ENCODE measurements around the gene ELP5. TPM values are rescaled to one million over a fixed set of nuclear protein-coding genes. Genes with fewer than 3 reads are reported as not detected.
A peak's percentile ranks its signal among the peaks of the same experiment; 100 is the strongest.

ELP5 gene
- 158 TPM for polyA plus RNA-seq (2012; ENCODE audit: insufficient read depth, insufficient read length)

DNA sequence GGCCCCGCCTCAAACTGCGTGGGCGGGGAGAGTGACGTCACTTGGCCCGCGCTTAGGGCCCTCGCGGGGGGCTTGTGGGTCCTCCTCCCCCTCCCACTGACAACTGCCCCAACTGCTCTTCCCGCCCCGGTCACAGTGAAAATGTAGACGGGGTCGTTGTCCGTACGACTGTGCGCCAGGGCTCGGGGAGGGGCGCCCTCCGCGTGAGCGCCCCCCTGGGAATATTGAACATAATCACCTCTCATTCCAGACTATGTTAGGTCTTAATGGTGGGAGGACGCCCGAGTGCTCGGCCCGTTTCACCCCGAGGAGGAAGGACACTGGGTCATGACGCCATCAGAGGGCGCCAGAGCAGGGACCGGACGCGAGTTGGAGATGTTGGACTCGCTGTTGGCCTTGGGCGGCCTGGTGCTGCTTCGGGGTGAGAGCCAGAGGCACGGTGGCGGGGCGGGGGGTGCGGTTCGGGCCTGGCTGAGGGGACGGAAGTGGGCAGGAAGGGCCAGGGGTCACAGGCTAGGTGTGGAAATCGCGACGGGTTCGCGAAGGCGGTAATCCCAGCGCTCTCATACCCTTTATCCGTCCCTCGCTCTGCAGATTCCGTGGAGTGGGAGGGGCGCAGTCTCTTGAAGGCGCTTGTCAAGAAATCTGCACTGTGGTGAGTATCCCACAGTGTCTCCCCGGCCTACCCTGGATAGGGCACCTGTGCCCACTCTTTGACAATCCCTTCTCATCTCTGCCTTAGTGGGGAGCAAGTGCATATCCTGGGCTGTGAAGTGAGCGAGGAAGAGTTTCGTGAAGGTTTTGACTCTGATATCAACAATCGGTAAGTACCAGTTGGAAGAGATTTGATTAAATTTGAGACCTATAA, at the start of gene ELP5:
Gene ELP5 (plus strand): TSS at position 40 of the 868 bp plus-strand sequence. CDS start 336 bp downstream, at position 376.
- DNase-seq (ENCODE audit: low read depth, low spot score) = peak; percentile 81
- peak within 1 kb of the TSS; percentile 97 for H3K4me3 ChIP-seq (ENCODE audit: low read length)

DNA sequence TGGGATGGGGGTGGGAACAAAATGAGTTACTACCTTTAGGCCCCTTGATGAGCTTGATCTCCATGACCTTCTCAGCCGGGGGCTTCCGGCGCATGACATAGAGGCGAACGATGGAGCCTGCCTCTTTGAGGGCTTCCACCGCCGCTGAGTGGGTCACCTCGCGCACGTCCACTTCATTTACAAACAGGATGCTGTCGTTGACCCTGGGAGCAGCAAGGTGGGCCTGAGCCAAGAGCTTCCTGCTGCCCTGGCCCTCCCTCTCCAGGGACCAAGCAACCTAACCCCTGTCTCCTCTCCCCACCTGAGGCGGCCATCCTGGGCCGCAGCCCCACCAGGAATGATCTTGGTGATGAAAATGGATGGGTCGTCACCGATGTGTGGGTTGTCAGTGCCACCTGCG, 48.6 kb upstream of the ELP5 start:
- DNase-seq (ENCODE audit: low read depth, low spot score) = no peak

GRCh38 chr17:7204336-7204735, 47.7 kb upstream of the ELP5 start:
- no peak for DNase-seq (ENCODE audit: low read depth, low spot score)
- peak overlapping the region; percentile 58 for H3K4me3 ChIP-seq (ENCODE audit: low read length)

More for the DNA sequence above, 48.6 kb upstream of the ELP5 start:
- H3K4me3 ChIP-seq (ENCODE audit: low read length) = no peak overlapping the region

DNA sequence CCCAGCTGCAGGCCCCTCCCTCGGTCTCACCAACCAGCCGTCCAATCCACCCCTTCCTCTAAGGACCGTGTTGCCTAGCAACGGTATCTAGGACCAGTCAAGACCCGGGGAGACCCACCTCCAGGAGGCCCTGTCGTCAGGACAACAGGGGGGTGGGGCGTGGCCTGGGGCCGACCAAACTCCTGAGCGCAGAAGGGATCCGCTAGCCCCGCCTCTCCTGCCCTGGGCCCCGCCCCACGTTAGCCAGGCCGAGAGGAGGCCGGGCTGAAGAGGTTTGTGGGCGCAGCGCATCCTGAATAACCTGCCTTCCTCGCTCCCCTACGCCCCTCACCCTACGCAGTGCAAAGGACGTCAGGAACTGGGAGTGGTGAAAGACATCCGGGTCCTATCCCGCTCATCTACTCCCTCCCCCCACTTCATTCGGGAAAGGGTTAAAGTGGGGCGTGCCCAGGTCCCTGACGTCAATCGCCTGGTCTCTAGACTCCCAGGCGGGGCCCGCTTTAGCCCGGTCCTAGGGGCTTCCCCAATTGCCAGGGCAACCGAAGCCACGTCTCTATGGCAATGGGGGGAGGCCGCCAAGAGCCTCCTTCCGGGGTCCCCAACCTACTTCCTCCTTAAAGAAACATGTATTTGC, 47.1 kb upstream of the ELP5 start:
- H3K4me3 ChIP-seq (ENCODE audit: low read length) = peak overlapping the region; percentile 58

DNA sequence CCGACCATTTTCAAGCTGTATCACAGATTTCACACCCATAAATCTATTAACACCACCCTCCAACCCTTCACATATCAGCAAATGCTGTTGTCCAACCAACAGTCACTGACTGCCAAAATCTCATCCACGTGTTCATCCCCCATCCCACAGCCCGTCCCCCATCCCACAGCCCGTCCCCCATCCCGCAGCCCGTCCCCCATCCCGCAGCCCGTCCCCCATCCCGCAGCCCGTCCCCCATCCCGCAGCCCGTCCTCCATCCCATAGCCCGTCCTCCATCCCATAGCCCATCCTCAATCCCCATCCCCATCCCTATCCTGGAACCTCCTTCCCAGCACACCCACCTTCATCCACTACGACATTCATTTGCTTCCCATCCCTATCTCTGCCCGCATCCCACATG, 46.5 kb upstream of the ELP5 start:
- no peak for DNase-seq (ENCODE audit: low read depth, low spot score)
- H3K4me3 ChIP-seq (ENCODE audit: low read length) = peak overlapping the region; percentile 58

More for the DNA sequence above, 47.1 kb upstream of the ELP5 start:
- peak; percentile 92 for DNase-seq (ENCODE audit: low read depth, low spot score)

- H3K4me3 ChIP-seq (ENCODE audit: low read length) = no peak overlapping the region
- no peak for DNase-seq (ENCODE audit: low read depth, low spot score)
Measured at GRCh38 chr17:7207120-7208001, 44.7 kb upstream of the ELP5 start.

DNA sequence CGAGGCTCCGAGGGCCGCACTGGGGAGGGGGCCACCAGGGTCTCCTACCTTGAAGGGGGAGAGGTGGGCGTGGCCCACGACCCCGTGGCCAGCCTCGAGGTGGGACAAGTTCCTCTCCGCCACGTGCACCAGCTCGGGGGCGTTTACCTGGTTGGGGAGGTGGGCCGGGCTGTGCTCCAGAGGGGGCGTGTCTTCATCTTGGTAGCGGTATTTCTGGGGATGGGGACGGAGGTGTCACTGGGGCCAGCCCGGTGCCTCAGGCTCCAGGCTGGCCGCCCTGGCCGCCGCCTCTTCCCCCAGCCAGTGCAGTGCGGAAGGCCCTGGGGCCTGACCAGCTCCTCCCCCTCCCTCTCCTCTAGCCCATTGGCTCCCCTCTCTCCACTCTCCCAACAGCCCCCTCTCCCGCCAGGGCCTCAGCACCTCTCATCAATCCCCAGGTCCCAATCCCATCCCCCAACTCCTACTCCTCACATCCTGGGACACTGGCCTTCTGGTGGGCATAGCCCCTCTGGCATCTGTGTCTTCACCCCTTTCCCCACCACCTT, 43.9 kb upstream of the ELP5 start:
- H3K4me3 ChIP-seq (ENCODE audit: low read length) = no peak overlapping the region
- DNase-seq (ENCODE audit: low read depth, low spot score) = no peak

DNA sequence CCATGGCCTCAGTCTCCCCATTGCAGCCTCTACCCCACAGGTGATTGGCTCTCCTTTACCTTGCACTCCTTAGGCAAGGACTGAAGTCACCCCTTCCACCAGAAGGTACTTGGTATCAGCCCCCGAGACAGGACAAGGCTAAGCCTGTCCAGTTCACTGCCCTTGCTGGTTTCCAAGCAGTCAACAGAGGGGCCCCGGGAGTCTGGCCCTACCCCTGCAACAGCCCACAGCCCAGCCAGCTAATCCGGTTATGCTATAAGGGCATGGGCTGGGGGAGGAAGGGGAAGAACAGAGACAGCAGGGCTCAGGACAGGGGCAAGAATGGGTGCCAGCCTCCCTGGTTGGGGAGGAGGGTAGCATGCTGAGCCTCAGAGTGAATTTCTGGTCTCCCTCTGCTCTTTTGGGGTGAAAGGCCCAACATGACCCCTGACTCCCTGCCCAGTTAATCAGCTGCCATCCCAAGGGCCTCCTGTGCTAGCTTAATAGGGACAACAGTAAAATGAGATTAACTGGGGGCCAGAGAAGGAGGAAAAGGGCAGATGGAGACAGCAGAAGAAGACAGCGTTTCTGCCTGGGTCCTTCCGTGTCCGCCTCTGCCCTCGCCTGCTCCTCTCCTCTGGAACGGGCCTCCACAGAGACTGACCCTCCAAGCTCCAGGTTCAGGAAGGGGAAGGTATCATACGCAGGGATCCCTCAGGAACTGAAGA, 43.1 kb upstream of the ELP5 start:
- no peak overlapping the region for H3K4me3 ChIP-seq (ENCODE audit: low read length)
- no peak for DNase-seq (ENCODE audit: low read depth, low spot score)

DNA sequence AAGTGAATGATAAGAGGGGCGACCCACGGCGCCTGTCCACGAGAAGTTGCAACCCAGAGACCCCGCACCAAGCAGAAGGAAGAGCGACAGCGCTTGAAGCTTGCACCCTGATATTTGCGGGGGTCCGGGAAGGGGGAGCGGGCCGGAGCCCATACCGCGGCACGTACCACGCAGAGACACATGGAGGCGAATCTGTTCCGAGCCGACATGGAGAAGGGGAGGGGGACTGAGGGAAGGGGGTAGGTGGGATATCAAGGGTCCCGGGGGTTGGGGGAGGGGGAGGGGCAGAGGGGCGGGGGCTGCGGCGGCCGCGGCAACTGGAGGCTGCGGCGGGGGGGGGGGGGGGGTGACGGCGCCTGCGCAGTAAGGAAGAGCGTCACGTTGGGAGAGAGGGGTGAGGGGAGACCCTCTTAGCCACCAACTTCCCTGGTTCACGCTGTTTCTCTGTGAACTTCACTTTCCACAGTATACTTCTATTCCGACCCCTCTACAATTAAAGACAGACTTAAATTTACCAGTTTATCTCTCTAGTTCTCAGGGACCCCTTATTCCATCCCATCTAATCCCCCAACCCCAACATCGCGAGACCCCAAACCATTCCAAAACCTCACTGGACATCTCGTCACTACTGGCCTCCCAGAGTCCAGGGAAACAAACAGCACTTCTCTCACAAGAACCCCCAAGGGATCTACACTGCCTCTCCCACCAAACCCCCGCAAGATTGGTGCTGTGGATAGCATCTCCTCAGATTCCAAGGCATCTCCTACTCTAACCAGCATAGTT, 40.3 kb upstream of the ELP5 start:
- no peak for DNase-seq (ENCODE audit: low read depth, low spot score)
- H3K4me3 ChIP-seq (ENCODE audit: low read length) = no peak overlapping the region

DNA sequence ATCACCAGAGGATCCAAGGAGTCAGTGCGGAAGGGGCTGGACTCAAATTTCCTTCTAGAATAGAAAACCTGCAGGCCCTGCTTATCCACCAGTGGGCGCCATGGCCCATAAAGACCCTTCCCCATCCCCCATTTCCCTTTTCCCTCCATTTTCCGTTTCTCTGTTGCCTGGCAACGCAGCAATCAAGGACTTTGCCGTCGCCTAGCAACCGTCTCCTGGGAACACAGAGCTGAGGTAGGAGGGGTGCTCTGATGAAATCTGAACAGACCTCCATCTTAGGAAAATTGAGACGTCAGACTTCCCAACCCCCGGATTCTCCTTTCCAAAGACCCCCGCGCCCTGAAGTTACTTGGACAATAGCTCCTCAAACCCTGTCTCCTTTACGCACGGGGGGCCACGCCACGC, 38.1 kb upstream of the ELP5 start:
- H3K4me3 ChIP-seq (ENCODE audit: low read length) = peak overlapping the region; percentile 46
- peak; percentile 88 for DNase-seq (ENCODE audit: low read depth, low spot score)

- peak overlapping the region; percentile 49 for H3K4me3 ChIP-seq (ENCODE audit: low read length)
- peak; percentile 99 for DNase-seq (ENCODE audit: low read depth, low spot score)
Measured at GRCh38 chr17:7214300-7215135, 37.5 kb upstream of the ELP5 start.

DNA sequence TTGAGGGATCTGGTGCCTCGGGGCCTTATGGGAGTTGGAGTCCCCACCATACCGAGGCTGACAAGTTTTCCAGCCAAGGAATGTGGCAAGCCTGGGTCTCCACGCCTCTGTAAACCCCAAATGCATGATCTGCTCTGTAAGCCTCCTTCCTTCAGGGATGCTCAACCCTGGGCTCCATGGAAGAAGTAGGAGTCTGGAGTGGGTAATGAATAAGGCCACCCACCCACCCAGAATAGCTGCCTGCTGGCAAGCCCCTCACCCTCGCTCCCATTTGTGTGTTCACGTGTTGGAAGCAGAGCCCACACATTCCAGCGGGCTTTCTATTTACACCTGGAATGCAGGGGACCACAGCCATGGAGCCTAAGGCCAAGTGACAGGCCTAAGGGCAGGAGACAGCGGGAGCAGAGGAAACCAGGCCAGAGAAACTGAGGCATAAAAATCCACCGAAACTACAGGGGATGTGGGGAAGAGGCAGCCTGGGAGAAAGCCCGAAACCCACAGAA, 36.8 kb upstream of the ELP5 start:
- no peak for DNase-seq (ENCODE audit: low read depth, low spot score)
- H3K4me3 ChIP-seq (ENCODE audit: low read length) = peak overlapping the region; percentile 49

GRCh38 chr17:7215652-7216180, 36.3 kb upstream of the ELP5 start:
- peak overlapping the region; percentile 49 for H3K4me3 ChIP-seq (ENCODE audit: low read length)
- DNase-seq (ENCODE audit: low read depth, low spot score) = no peak

- H3K4me3 ChIP-seq (ENCODE audit: low read length) = peak overlapping the region; percentile 47
- no peak for DNase-seq (ENCODE audit: low read depth, low spot score)
Measured at GRCh38 chr17:7216242-7217112, 35.5 kb upstream of the ELP5 start.

DNA sequence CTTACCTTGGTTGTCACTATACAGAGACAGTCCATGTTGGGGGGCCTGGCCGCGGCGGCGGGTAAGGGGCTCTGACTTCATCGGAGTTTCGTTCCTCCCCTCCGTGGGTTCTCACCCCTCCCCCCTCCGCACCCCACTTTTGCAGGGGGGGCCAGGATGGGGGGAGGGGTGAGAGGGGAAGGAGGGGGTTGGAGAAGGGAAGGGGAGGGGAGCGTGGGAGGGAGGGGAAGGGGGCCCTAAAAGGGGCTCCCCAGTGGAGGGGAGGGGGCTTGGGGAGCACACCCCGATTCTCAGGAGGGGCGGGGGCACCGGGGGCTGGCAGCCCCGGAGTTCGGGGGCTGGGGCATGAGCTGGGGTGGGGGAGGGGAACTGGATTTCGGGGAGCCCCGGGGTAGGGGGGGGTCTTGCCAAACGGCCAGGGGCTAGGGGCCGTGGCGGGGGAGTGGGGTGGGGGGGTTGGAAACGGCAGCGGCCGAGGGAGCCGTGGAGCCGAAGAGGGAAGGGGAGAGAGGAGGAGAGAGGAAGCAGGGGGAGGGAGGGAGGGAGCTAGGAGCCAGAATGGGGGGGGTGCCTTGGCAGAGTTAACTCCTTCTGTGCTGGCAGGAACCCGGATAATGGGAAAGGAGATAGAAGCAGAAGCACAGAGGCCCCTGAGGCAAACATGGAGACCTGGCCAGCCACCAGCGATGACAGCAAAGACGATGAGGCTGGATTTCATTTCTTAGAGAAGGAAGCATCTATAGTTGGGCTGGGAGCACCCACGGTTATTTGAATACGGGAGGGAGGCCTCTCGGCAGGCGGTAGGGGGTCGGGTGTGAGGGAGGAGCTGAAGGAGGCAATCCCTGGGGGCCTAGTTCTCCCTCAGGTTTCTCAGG, 34.7 kb upstream of the ELP5 start:
- peak overlapping the region; percentile 47 for H3K4me3 ChIP-seq (ENCODE audit: low read length)
- peak; percentile 67 for DNase-seq (ENCODE audit: low read depth, low spot score)
